Vagina (tissue), 2 donors: ENCODE results near the gene ZMIZ1. TPM values are rescaled to one million over a fixed set of nuclear protein-coding genes. Genes with fewer than 3 reads are reported as not detected.

Experiments used
- DNase-seq, 2 donors: peaks; one replicate each; pipeline ENCODE4 v3.0.0-alpha.2; 2017; ENCODE audit errors: extremely low spot score in 2 of 2
- H3K27ac ChIP-seq: fragments of 200-600 bp; sonication (generic); one replicate; pipeline ENCODE4 v1.5.1; 2019
- H3K27me3 ChIP-seq: fragments of 200-600 bp; sonication (generic); one replicate; pipeline ENCODE4 v1.5.1; 2019
- H3K36me3 ChIP-seq, 2 donors: fragments of 200-600 bp; sonication (generic); one replicate each; pipeline ENCODE4 v1.5.1; 2017 to 2019
- H3K4me1 ChIP-seq: fragments of 200-600 bp; sonication (generic); one replicate; pipeline ENCODE4 v1.5.1; 2019
- H3K4me3 ChIP-seq, 2 donors: fragments of 200-600 bp; sonication (generic); 1 replicate in 1 of 2; 2 replicates in 1 of 2; pipeline ENCODE4 v1.5.1; 2016 to 2019
- H3K9me3 ChIP-seq: fragments of 200-600 bp; sonication (generic); one replicate; pipeline ENCODE4 v1.5.1; 2019
- POLR2A ChIP-seq, 2 donors: fragments of 450-650 bp; IDR thresholded peaks; one replicate each; pipeline ENCODE4 v1.6.1; 2017; ENCODE audit warnings: antibody characterized with exemption in 2 of 2, mild to moderate bottlenecking in 2 of 2, moderate library complexity in 2 of 2
- POLR2AphosphoS5 ChIP-seq, 2 donors: sonication (generic); formaldehyde crosslinking; IDR thresholded peaks; one replicate each; pipeline ENCODE4 v1.9.0; 2017; ENCODE audit warnings: antibody characterized with exemption in 2 of 2, mild to moderate bottlenecking in 2 of 2, low read depth in 1 of 2; ENCODE audit not compliant: insufficient read depth in 1 of 2
- intact Hi-C: fragments of 100-400 bp; cut with DNase I; formaldehyde crosslinking; loops from one replicate; pipeline ENCODE4 v1.15.1; 2023
- total RNA-seq: library from RNA; depleted of rRNA; stranded (reverse); fragments of >200 nt; gene quantifications from one replicate; pipeline ENCODE4 v1.2.3, GENCODE V29; 2016
- TF ChIP-seq, protein P1 (sequence below), 3 experiments: fragments of 450-650 bp in 2 of 3; fragments of 200-600 bp in 1 of 3; sonication (generic) in 1 of 3; IDR thresholded peaks; one replicate each; pipeline ENCODE4 v1.5.1; 2017 to 2019; ENCODE audit warnings: antibody characterized with exemption in 3 of 3, mild to moderate bottlenecking in 2 of 3, moderate library complexity in 2 of 3

Gene ZMIZ1
- total RNA-seq, 1 donor from 2014 or later, result 61.4 TPM

DNA sequence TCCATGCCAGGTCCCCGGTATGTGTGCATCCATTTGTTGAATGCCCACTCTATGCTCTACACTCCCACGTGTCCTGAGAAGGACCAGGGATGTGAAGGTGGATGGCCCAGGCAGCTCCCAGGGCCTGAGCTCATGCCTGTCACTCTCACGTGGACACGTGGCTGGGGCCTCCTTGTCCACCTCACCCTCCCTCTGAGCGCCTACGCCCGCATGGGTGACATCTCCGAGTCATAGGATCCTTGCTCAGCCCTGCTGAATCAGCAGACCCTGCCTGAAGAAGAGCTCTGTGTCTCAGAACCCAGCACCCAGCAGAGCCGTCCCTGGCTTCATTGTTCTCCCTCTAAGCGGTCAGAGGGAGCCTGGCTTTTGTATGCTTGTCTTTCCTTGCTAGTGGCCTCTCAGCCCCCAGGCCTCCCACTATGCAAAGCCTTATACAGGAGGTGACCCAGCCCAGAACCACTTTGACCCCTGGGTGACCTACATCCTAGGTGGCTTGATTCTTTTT lies 170.6 kb downstream of the ZMIZ1 start:
- intact Hi-C loops, result no loop called here
- no peaks in the 10 kb centered on the region for H3K9me3 ChIP-seq
- peak overlapping the region; percentile 68 for H3K27ac ChIP-seq
- H3K36me3 ChIP-seq, result no peaks in the 10 kb centered on the region
- H3K27me3 ChIP-seq, result no peaks in the 10 kb centered on the region
- peaks cover 82% of the 10 kb centered on the region for H3K4me1 ChIP-seq
- no peak overlapping the region for H3K4me3 ChIP-seq
- TF ChIP-seq POLR2A (IDR thresholded peaks at IDR 0.05), result no peak
- TF ChIP-seq POLR2AphosphoS5 (IDR thresholded peaks at IDR 0.05; ENCODE audit: insufficient read depth in 1 of 2, low read depth in 1 of 2), result peak; percentile 57 to 66
- TF ChIP-seq, protein P1, sequence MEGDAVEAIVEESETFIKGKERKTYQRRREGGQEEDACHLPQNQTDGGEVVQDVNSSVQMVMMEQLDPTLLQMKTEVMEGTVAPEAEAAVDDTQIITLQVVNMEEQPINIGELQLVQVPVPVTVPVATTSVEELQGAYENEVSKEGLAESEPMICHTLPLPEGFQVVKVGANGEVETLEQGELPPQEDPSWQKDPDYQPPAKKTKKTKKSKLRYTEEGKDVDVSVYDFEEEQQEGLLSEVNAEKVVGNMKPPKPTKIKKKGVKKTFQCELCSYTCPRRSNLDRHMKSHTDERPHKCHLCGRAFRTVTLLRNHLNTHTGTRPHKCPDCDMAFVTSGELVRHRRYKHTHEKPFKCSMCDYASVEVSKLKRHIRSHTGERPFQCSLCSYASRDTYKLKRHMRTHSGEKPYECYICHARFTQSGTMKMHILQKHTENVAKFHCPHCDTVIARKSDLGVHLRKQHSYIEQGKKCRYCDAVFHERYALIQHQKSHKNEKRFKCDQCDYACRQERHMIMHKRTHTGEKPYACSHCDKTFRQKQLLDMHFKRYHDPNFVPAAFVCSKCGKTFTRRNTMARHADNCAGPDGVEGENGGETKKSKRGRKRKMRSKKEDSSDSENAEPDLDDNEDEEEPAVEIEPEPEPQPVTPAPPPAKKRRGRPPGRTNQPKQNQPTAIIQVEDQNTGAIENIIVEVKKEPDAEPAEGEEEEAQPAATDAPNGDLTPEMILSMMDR (IDR thresholded peaks at IDR 0.05), result no peak
- DNase-seq, result no peak

DNA sequence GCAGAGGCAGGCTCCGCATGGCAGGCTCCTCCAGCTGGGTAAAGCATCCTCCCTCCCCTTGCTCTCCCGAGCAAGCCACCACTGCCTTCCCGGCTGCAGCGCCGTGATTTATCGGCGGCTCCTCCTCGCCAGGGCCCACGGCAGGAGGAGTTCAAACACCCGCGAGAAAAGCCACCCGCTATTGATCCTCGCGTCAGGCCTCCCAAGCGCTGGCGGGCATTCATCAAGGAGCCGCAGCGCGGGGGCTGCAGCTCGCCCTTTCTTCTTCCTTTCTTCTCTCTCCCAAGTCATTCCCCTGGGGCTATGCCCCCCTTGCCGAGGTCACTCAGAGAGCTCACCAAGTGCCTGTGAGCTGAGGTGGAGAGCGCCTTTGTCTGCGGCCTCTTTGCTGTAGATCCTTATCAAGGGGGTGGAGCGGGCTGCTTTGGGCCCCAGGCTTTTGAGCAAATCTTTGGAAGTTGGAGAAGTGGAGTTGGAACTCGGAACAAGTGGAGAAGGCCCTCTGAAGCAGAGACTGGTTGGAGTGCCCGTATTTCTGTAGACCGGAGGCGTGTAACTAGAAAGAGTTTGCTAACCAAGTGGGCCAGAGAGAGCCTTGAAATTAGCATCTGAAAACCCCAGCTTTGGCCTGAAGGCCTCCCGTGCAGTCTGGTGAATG lies 171.3 kb downstream of the ZMIZ1 start:
- Histone ChIP-seq H3K27me3 (no peaks in the 10 kb centered on the region), H3K27ac (peak overlapping the region; percentile 68), H3K36me3 (no peaks in the 10 kb centered on the region), H3K4me3 (no peak overlapping the region), H3K9me3 (no peaks in the 10 kb centered on the region), H3K4me1 (peaks cover 83% of the 10 kb centered on the region)
- TF ChIP-seq POLR2AphosphoS5 (IDR thresholded peaks at IDR 0.05; ENCODE audit: insufficient read depth in 1 of 2, low read depth in 1 of 2), result no peak
- TF ChIP-seq, protein P1 (IDR thresholded peaks at IDR 0.05), result no peak
- TF ChIP-seq POLR2A (IDR thresholded peaks at IDR 0.05), result no peak
- DNase-seq, result no peak
- intact Hi-C loops, result no loop called here

DNA sequence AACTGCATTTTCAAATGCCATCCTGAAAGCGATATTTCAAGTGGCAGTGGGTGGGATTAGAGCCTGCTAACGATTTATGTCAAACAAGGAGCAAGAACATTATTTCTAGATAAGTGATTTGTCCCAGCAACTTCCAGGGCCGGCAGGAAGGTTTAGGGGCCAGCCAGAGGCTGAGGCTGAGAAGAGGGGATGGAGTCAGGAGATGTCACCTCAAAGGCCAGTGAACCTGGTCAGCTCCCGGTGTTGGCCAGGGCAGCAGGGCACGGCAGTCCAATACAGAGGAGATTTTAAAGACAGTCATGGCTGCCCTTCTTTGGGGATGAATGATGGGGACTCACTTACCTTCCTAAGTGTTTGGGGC lies 172.8 kb downstream of the ZMIZ1 start:
- Histone ChIP-seq H3K36me3 (no peaks in the 10 kb centered on the region), H3K4me3 (peak overlapping the region; percentile 49 to 78), H3K27ac (peak overlapping the region; percentile 80), H3K9me3 (no peaks in the 10 kb centered on the region), H3K4me1 (peaks cover 89% of the 10 kb centered on the region), H3K27me3 (no peaks in the 10 kb centered on the region)
- DNase-seq, result no peak
- intact Hi-C loops, result no loop called here
- no peak for TF ChIP-seq POLR2A (IDR thresholded peaks at IDR 0.05)
- TF ChIP-seq, protein P1 (IDR thresholded peaks at IDR 0.05), result no peak
- TF ChIP-seq POLR2AphosphoS5 (IDR thresholded peaks at IDR 0.05; ENCODE audit: insufficient read depth in 1 of 2, low read depth in 1 of 2), result no peak

DNA sequence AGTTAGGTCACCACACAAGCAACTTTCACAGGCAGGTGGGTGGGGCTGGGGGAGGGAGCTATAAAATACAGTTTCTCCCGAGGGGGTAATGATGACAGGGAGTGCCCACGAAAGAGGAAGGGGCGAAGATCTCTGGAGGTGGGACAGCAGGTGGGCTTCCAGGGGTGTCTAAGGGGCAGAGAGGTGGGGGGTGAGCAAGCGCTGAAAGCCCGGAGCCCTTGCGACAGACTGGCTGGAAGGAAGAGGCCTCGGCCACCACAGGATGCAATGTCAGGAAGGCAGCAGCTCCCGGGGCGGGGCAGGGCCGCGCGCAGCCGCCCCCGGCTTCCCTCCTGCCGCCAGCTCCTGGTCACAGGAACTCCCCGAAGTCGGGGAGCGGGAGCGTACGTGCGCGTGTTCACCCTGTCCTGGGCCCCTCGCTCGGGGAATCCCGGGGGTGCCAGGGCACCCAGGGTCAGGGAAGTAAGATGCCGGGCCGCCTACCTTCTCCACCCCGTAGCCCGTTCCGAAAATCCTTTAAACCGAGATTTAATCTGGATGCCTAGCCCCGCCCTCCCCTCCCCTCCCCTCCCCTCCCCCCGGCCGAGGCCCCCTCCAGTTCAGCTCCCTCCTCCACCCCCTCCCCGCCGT lies 173.3 kb downstream of the ZMIZ1 start:
- H3K9me3 ChIP-seq, result no peaks in the 10 kb centered on the region
- H3K27ac ChIP-seq, result peak overlapping the region; percentile 80
- DNase-seq, result no peak
- H3K27me3 ChIP-seq, result no peaks in the 10 kb centered on the region
- H3K4me1 ChIP-seq, result peaks cover 89% of the 10 kb centered on the region
- TF ChIP-seq POLR2A (IDR thresholded peaks at IDR 0.05) (peak in 1 of 2 donors; percentile 15), POLR2AphosphoS5 (IDR thresholded peaks at IDR 0.05; ENCODE audit: insufficient read depth in 1 of 2, low read depth in 1 of 2) (peak in 1 of 2 donors; percentile 48)
- TF ChIP-seq, protein P1 (IDR thresholded peaks at IDR 0.05), result no peak
- no peaks in the 10 kb centered on the region for H3K36me3 ChIP-seq
- intact Hi-C loops, result no loop called here
- peak overlapping the region; percentile 49 to 78 for H3K4me3 ChIP-seq
